HCT116 (cell line): ENCODE data around the gene ITGAD. TPM values are rescaled to one million over a fixed set of nuclear protein-coding genes. Genes with fewer than 3 reads are reported as not detected.

Source experiments
- ATAC-seq: fragments of 200-7000 bp; cut with Tn5 transposase; 2 replicates; pipeline ENCODE4 v1.9.1; 2020; ENCODE audit warnings: mild to moderate bottlenecking, moderate library complexity
- BruUV-seq: library from RNA; stranded (reverse); fragments of 400-500 nt; replicated peaks from 2 replicates; lab custom pipeline; 2021; lab: Mats Ljungman, UMichigan
- CTCF ChIA-PET: fragments of 300-600 bp; sonication (Branson Sonifier 250); formaldehyde crosslinking; loops from one replicate; lab custom pipeline; 2021; ENCODE audit warnings: antibody characterized with exemption; lab: Charles Lee
- POLR2A ChIA-PET: fragments of 300-600, 350-600 bp; sonication (Branson Sonifier 250); formaldehyde crosslinking; loops from one replicate; lab custom pipeline; 2021; ENCODE audit warnings: antibody characterized with exemption; lab: Charles Lee
- RAD21 ChIA-PET, 2 experiments: fragments of 300-600 bp; sonication (Branson Sonifier 250); formaldehyde crosslinking; loops; one replicate each; lab custom pipeline; 2023; ENCODE audit warnings: low total read pairs in 2 of 2; ENCODE audit not compliant: uncharacterized antibody in 2 of 2, unreplicated experiment in 2 of 2, low non-redundant PET in 1 of 2; lab: Charles Lee
- DNase-seq: peaks from one replicate; pipeline ENCODE4 v3.0.0-alpha.2; 2010; ENCODE audit warnings: low read depth, low spot score
- H2AFZ ChIP-seq: fragments of 200-600 bp; shearing (Covaris generic), sonication (generic); 2 replicates; pipeline ENCODE4 v1.6.1; 2017; ENCODE audit warnings: low read depth, mixed run types, mixed read lengths, antibody characterized with exemption, low read length; ENCODE audit not compliant: poor library complexity, severe bottlenecking
- H3K27ac ChIP-seq: 2 replicates; pipeline ENCODE4 v1.5.1; 2012; ENCODE audit warnings: low read depth, low read length
- H3K27me3 ChIP-seq: fragments of 200-600 bp; sonication (generic); 2 replicates; pipeline ENCODE4 v1.6.1; 2016; ENCODE audit warnings: mixed run types, low read length, mixed read lengths; ENCODE audit not compliant: insufficient read depth
- H3K36me3 ChIP-seq, 2 experiments: fragments of 200-500 bp in 1 of 2; fragments of 200-600 bp in 1 of 2; sonication (Bioruptor generic) in 1 of 2; sonication (generic) in 1 of 2; 2 replicates each; pipeline versions ENCODE4 v1.5.1 to v1.6.1; 2014 to 2016; ENCODE audit warnings: low read length in 2 of 2, inconsistent platforms in 1 of 2, mixed read lengths in 1 of 2, mixed run types in 1 of 2; ENCODE audit not compliant: insufficient read depth in 2 of 2, control insufficient read depth in 1 of 2
- H3K4me1 ChIP-seq, 2 experiments: fragments of 200-600 bp in 1 of 2; sonication (generic) in 1 of 2; 2 replicates each; pipeline versions ENCODE4 v1.5.1 to v1.6.1; 2012 to 2017; ENCODE audit warnings: low read length in 2 of 2, inconsistent platforms in 1 of 2, mild to moderate bottlenecking in 1 of 2, mixed read lengths in 1 of 2, mixed run types in 1 of 2, moderate library complexity in 1 of 2; ENCODE audit not compliant: insufficient read depth in 2 of 2, control insufficient read depth in 1 of 2
- H3K4me2 ChIP-seq: fragments of 200-600 bp; sonication (generic); 2 replicates; pipeline ENCODE4 v1.6.1; 2017; ENCODE audit warnings: mixed run types, low read length, mixed read lengths
- H3K4me3 ChIP-seq, 2 experiments: fragments of 200-600 bp in 1 of 2; sonication (generic) in 1 of 2; replicated peaks in 1 of 2; 2 replicates each; pipeline ENCODE4 v1.5.1; 2011 to 2016; ENCODE audit warnings: low read length in 2 of 2, control low read depth in 1 of 2, low read depth in 1 of 2, mild to moderate bottlenecking in 1 of 2, mixed read lengths in 1 of 2, mixed run types in 1 of 2
- H3K79me2 ChIP-seq: fragments of 200-600 bp; sonication (generic); 2 replicates; pipeline ENCODE4 v1.6.1; 2017; ENCODE audit warnings: mild to moderate bottlenecking, mixed run types, low read length, moderate library complexity, mixed read lengths; ENCODE audit not compliant: insufficient read depth
- H3K9ac ChIP-seq: fragments of 200-600 bp; sonication (generic); 2 replicates; pipeline ENCODE4 v1.6.1; 2016; ENCODE audit warnings: low read length, mixed read lengths
- H3K9me2 ChIP-seq: fragments of 200-600 bp; sonication (generic), shearing (Covaris generic); 2 replicates; pipeline ENCODE4 v1.6.1; 2017; ENCODE audit warnings: mixed run types, mild to moderate bottlenecking, moderate library complexity; ENCODE audit not compliant: insufficient read depth
- H3K9me3 ChIP-seq, 2 experiments: fragments of 200-500 bp in 1 of 2; fragments of 200-600 bp in 1 of 2; sonication (Bioruptor generic) in 1 of 2; sonication (generic) in 1 of 2; 2 replicates each; pipeline ENCODE4 v1.6.1; 2014 to 2017; ENCODE audit warnings: low read length in 2 of 2, mixed read lengths in 2 of 2, inconsistent platforms in 1 of 2, low read depth in 1 of 2, mild to moderate bottlenecking in 1 of 2, mixed run types in 1 of 2, moderate library complexity in 1 of 2; ENCODE audit not compliant: control insufficient read depth in 1 of 2, insufficient read depth in 1 of 2
- H4K20me1 ChIP-seq: fragments of 200-600 bp; sonication (generic), shearing (Covaris generic); 2 replicates; pipeline ENCODE4 v1.6.1; 2017; ENCODE audit warnings: mixed run types, mild to moderate bottlenecking, moderate library complexity; ENCODE audit not compliant: insufficient read depth
- CBX3 ChIP-seq: IDR thresholded peaks from 2 replicates; pipeline ENCODE4 v1.6.1; 2012; ENCODE audit warnings: low read depth
- CEBPB ChIP-seq: IDR thresholded peaks from 2 replicates; pipeline ENCODE4 v1.6.1; 2012; ENCODE audit warnings: low read depth
- CTCF ChIP-seq, 3 experiments: fragments of 200-600 bp in 1 of 3; sonication (generic) in 1 of 3; IDR thresholded peaks in 2 of 3; conservative IDR thresholded peaks in 1 of 3; 2 replicates each; pipeline ENCODE4 v1.5.1; 2012 to 2017; ENCODE audit warnings: low read depth in 2 of 3, low read length in 2 of 3, antibody characterized with exemption in 1 of 3, borderline replicate concordance in 1 of 3, control low read depth in 1 of 3, mild to moderate bottlenecking in 1 of 3, mixed read lengths in 1 of 3, mixed run types in 1 of 3, moderate library complexity in 1 of 3; ENCODE audit not compliant: insufficient read depth in 1 of 3
- EGR1 ChIP-seq: IDR thresholded peaks from 2 replicates; pipeline ENCODE4 v1.6.1; 2012; ENCODE audit warnings: low read depth
- ELF1 ChIP-seq: IDR thresholded peaks from 2 replicates; pipeline ENCODE4 v1.6.1; 2012; ENCODE audit warnings: low read depth, borderline replicate concordance
- FOSL1 ChIP-seq: IDR thresholded peaks from 2 replicates; pipeline ENCODE4 v1.6.1; 2012; ENCODE audit warnings: low read depth
- JUND ChIP-seq: IDR thresholded peaks from 2 replicates; pipeline ENCODE4 v1.6.1; 2012
- MAX ChIP-seq: IDR thresholded peaks from 2 replicates; pipeline ENCODE4 v1.6.1; 2012
- RAD21 ChIP-seq: IDR thresholded peaks from 2 replicates; pipeline ENCODE4 v1.6.1; 2012; ENCODE audit warnings: low read depth, mild to moderate bottlenecking
- REST ChIP-seq: IDR thresholded peaks from 2 replicates; pipeline ENCODE4 v1.6.1; 2012; ENCODE audit warnings: low read depth
- SIN3A ChIP-seq: IDR thresholded peaks from 2 replicates; pipeline ENCODE4 v1.6.1; 2012; ENCODE audit warnings: low read depth
- SRF ChIP-seq: IDR thresholded peaks from 2 replicates; pipeline ENCODE4 v1.6.1; 2012; ENCODE audit warnings: low read depth
- intact Hi-C: fragments of 100-400 bp; cut with micrococcal nuclease; formaldehyde crosslinking; loops from 2 replicates; pipeline ENCODE4 v1.10.0; 2022
- total RNA-seq: library from RNA; stranded (reverse); gene quantifications from one replicate; pipeline ENCODE4 v1.2.1, GENCODE V29; 2021; ENCODE audit not compliant: unreplicated experiment

ITGAD gene
- total RNA-seq, 1 experiment from 2014 or later: 0.12 TPM

DNA sequence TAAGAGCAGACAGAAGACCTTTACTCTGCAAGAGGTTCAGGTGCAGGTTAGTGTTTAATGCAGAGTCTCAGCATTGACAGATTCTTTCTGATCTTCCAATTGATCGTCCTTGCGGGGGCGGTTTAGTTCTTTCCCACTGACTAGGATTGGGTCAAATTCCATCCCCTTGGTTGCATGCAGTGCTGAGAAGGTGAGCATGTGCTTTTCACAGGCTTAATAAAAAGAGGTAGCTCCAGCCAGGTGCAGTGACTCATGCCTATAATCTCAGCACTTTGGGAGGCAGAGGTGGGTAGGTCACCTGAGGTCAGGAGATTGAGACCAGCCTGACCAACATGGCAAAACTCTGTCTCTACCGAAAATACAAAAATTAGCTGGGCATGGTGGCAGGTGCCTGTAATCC is 7.5 kb upstream of the ITGAD start:
- RAD21 ChIA-PET: interaction anchor here (0.6 to 0.7 kb wide), 2 partner anchors 57 to 62 kb away, joined by 3 read pairs; partner anchors contain the start of gene ZNF843 (in 1 of the 2)
- no peaks in the 10 kb centered on the region for H4K20me1 ChIP-seq
- peaks cover 23 to 32% of the 10 kb centered on the region in 2 experiments for H3K4me1 ChIP-seq
- no peaks in the 10 kb centered on the region for H3K79me2 ChIP-seq
- peak overlapping the region; percentile 64 for H3K4me2 ChIP-seq
- peak overlapping the region; percentile 44; the same call in 1 of the 2 replicates for H3K27ac ChIP-seq
- BruUV-seq: no TSS peak
- no peaks in the 10 kb centered on the region for H3K36me3 ChIP-seq
- H3K9me3 ChIP-seq: no peaks in the 10 kb centered on the region
- DNase-seq (peak; percentile 15), ATAC-seq (peak; percentile 68)
- intact Hi-C loops: no loop called here
- H3K4me3 ChIP-seq: peak overlapping the region in 1 of 2 experiments; percentile 28; a peak in 2 of 4 replicates
- H3K27me3 ChIP-seq: no peaks in the 10 kb centered on the region
- peak overlapping the region; percentile 26 for H3K9ac ChIP-seq
- H2AFZ ChIP-seq: no peak overlapping the region
- H3K9me2 ChIP-seq: no peaks in the 10 kb centered on the region
- CTCF ChIA-PET: interaction anchor here (1.0 to 1.4 kb wide), 5 partner anchors 10 to 432 kb away, joined by 3 to 5 read pairs (median 3); partner anchors contain the start of gene TRIM72
- no peak for TF ChIP-seq REST
- TF ChIP-seq EGR1: peak; percentile 87
- no peak for TF ChIP-seq RAD21
- TF ChIP-seq ELF1: no peak
- no peak for TF ChIP-seq CTCF (IDR thresholded peaks at IDR 0.05 in 2 of 3, conservative IDR thresholded peaks at IDR 0.05 in 1 of 3; ENCODE audit: borderline replicate concordance in 1 of 3, insufficient read depth in 1 of 3, low read depth in 2 of 3, low read length in 2 of 3)
- no peak for TF ChIP-seq SIN3A
- TF ChIP-seq CEBPB: 0 out of 2 replicates have a peak, but pooled peaks have one; percentile 7
- peak; percentile 63 for TF ChIP-seq FOSL1
- TF ChIP-seq CBX3: no peak
- TF ChIP-seq SRF: no peak
- peak; percentile 56 for TF ChIP-seq JUND
- peak; percentile 79 for TF ChIP-seq MAX
- TF ChIP-seq, all 23 proteins: peak for 5
- POLR2A ChIA-PET: interaction anchor here (0.7 kb wide), 1 partner anchor 352 kb away, joined by 4 read pairs; the partner anchor contains the start of gene STX4
